DMS 273 (cell line): ENCODE data around the gene KISS1R.
"Not testable (repeated sequence)": the region's sequence is repeated elsewhere in the genome, so short reads cannot be mapped to it uniquely, and the experiment has no call there.

Source experiments
- DNase-seq: peaks from one replicate; lab custom pipeline; 2025; ENCODE audit not compliant: unreplicated experiment; lab: John Stamatoyannopoulos, UW

KISS1R gene

DNA sequence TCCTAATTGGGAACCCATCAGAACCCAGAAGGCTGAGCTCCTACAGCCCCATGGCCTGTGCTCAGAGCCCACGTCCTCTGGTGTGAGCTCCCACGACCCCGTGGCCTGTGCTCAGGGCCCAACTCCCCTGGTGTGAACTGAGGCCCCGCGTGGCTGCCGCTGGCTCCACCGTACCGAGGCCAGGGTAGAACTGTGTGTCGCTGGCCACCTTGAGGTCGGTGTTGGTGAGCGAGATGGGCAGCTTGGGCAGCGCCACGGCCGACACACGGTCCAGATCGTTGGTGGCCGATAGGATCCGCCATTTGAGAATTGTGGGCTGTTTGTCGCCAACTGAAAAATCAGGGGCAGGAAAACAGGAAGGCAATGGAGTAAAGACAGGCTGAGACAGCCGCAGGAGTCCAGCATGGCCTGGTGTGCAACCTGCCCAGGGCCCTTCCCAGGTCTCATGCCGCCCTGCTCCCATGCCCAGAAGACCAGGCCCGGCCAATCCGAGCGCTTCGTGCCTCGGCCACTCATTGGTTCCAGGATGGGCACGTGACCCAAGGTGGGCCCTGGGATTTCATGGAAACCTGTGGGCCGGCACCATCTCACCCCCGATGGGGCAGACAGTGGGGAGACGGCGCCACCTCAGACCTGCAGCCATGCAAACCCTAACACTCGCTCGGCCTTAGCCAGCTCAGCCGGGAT is 35.6 kb upstream of the KISS1R start:
- DNase-seq, result no peak

- no peak for DNase-seq
Measured at GRCh38 chr19:882871-883497, 34.1 kb upstream of the KISS1R start.

DNA sequence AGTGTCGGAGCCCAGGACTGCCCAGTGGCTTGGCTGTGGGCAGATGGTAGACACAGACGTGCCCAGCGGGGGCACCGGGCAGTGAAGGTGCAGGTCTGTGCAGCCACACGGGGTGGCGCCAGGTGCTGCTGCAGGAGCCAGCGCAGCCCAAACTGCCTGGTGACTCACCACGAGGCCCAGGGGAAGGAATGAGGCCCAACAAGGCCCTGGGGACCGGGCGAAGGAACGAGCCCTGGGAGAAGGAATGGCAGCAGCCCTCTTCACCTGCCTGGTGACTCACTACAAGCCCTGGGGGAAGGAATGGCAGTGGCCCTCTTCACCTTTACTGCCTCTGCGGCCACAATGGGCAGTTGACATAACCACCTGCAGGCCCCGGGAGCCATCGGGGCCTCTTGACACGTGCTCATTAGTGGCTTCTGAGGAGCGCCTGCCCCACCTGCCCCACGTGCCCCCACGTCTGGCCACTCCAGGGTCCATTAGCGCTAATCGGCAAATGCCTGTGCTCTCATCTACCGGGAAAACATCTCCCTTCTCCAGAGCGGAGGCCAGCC is 33.4 kb upstream of the KISS1R start:
- peak; percentile 76 for DNase-seq

GRCh38 chr19:884420-885211 is 32.5 kb upstream of the KISS1R start:
- no peak for DNase-seq

DNA sequence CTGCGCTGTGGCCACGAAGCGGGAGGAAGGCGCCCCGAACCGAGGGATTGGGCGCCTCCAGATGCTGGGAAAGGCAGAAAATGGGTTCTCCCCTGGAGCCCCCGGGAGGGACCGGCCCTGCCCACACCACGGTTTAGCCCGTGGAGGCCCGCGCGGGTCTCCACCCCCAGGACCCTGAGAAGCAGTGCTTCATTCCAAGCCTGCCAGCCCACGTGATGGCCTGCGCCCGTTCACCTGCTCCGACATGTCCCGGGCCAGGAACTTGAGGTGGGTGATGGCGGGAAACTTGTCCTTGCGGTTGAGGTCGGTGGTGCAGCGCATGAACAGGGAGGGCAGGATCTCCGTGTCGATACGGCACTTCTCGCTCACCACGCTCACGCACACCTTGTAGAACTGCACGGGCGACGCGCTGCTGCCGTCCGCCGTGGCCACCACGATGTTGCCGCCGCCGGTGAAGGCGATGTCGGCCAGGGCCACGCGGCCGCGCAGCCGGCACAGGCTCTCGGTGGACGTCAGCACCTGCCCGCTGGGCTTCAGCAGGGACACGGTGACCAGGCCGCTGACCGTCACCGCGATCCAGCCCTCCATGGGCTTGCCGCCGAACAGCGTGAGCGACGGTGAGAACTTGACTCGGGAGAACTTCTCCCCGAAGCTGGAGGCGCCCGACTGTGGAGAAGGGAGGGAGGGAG is 31.5 kb upstream of the KISS1R start:
- no peak for DNase-seq

- DNase-seq, result peak; percentile 59
Measured at GRCh38 chr19:887072-887471, 30.1 kb upstream of the KISS1R start.

GRCh38 chr19:887599-887998 is 29.5 kb upstream of the KISS1R start:
- no peak for DNase-seq

DNA sequence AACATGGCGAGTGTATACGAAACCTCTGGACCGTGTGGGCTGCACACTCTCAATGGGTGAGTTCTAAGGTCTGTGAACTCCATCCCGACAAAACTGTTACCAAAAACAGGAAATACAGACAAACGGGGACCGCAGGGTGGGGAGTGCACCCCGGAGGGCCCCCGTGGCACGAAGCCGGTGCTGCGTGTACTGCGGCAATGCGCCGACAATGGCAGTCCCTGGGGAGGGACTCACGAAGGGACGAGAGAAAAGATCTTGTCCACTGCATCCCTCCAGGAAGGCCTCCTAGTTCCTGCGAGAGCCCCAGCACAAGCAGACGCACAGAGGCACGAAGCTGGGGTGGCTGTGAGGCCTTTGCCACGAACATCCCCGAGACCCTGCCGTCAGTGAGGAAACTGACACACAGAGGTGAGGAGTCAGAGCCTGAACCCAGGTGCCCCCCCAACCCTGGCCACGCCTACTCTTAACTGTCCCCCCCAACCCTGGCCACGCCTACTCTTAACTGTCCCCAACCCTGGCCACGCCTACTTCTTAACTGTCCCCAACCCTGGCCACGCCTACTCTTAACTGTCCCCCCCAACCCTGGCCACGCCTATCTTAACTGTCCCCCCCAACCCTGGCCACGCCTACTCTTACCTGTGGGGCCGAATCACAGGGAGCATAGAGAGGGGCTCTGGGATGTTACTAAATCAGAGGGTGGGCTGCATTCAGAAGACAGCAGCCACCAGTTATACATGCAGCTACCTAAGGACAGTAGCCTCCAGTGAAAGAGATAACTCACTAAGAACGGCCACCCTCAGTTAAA is 28.4 kb upstream of the KISS1R start:
- no peak for DNase-seq

DNA sequence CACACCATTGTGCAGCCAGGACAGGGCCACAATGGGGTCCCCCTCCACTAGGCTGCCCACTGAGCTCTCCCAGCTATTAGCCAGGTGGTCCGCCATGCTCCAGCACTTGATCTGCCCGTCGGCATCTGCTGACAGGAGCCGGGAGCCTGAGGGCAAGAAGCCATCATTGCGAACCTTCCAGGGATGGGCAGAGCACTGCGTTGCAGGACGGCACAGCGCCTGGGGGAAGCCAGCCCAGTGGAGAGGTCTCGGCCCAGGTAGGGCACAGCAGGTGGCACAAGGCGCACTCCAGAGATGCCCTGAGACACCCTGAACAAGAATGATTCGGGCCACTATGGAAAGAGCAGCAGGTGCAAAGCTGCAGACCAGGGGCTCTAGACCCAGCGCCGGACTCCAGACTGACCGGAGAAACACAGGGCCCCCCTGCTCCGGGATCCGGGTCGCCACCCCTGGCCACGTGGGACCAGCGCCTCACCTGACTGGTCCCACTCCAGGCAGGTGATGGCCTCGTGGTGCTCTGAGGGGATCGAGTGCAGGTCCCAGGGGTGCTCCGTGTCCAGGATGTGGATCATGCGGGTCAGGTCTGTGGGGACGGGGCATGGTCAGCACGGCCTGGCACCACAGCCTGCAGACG is 27.4 kb upstream of the KISS1R start:
- no peak for DNase-seq

GRCh38 chr19:890831-891230 is 26.3 kb upstream of the KISS1R start:
- no peak for DNase-seq

DNA sequence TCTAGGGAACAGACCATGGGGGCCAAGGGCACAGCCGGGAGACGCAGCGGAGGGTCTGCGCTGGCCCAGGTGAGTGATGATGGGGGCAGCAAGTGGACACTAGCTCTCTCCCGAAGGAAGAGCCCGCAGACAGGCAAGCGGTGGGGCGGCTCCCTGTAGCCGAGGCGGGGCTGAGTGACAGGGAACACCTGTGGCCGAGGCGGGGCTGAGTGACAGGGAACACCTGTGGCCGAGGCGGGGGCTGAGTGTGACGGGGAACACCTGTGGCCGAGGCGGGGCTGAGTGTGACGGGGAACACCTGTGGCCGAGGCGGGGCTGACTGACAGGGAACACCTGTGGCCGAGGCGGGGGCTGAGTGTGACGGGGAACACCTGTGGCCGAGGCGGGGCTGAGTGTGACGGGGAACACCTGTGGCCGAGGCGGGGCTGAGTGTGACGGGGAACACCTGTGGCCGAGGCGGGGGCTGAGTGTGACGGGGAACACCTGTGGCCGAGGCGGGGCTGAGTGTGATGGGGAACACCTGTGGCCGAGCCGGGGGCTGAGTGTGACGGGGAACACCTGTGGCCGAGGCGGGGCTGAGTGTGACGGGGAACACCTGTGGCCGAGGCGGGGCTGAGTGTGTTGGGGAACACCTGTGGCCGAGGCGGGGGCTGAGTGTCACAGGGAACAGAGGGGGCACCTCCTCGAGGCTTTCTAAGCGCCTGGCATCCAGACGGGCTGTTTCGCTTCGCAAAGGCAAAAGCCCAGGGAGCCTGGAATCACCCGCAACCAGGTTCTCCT is 25.5 kb upstream of the KISS1R start:
- DNase-seq, result not testable (repeated sequence)

GRCh38 chr19:892243-892893 is 24.8 kb upstream of the KISS1R start:
- DNase-seq, result peak; percentile 63

DNA sequence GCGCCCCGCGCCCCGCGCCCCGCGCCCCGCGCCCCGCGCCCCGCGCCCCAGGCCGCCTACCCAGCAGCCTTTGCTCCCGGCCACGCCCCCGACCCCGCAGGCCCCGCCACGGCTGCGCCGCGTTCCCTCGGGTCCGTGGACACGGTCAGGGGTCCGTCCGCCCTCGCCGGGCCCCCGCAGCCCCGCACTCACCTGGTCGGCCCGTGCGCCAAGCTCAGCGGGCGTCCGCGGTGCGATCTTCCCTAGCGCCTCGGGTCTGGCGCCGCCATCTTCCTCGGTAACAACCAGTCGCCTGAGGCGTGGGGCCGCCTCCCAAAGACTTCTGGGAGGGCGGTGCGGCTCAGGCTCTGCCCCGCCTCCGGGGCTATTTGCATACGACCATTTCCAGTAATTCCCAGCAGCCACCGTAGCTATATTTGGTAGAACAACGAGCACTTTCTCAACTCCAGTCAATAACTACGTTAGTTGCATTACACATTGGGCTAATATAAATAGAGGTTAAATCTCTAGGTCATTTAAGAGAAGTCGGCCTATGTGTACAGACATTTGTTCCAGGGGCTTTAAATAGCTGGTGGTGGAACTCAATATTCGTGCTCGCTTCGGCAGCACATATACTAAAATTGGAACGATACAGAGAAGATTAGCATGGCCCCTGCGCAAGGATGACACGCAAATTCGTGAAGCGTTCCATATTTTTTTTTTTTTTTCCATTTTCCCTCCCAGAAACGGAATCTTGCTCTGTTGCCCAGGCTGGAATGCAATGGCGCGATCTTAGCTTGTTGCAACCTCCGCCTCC is 24.0 kb upstream of the KISS1R start, which contains the start of the genes MED16 and RNU6-9:
Gene MED16, minus strand, starts transcription at position 294 of the 796 bp plus-strand sequence. CDS start 2,056 bp downstream, outside the sequence.
Gene RNU6-9, plus strand, starts transcription at position 591 of the 796 bp plus-strand sequence.
- peak; percentile 97 for DNase-seq

DNA sequence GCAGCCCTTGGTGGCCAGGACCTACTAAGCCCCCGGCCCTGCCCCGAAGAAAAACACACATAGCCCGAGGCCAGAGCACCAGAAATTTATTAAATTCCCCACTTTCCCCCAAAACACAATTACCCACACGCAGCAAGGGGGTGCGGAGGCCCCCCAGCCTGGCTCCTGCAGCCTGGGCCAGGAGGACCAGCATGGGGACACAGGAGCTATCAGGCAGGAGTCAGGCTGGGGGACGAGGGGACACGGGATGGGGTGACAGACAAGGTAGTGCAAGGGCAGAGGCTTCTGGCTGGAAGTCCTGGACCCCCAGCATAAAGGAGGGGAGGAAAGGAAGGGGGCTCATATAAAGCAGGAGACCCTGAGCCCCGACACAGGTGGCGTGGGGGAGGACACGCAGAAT is 20.7 kb upstream of the KISS1R start:
- no peak for DNase-seq

GRCh38 chr19:896999-897398 is 20.1 kb upstream of the KISS1R start:
- DNase-seq, result no peak

- no peak for DNase-seq
Measured at GRCh38 chr19:897442-898039, 19.6 kb upstream of the KISS1R start.

DNA sequence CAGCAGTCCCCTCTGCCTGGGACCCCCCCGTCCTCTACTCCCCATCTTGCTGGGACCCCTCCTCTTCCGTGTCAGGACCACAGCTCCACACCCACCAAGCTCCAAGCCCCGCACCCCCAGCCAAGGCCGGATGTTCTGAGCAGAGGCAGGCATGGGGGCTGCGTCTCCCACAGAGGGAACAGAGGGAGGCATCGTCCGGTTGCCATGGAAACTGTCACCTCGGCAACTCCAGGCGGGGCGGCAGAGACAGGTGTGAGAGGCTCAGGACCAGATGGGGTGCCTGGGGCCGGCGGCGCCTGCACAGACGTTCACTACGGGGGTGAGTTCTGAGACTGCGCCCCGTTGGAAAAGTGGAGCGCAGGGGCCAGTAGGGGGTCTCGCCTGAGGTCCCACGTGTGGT is 18.5 kb upstream of the KISS1R start:
- DNase-seq, result peak; percentile 95
